ENCODE measurements around the gene TICAM1.

- TF ChIP-seq CTCF (conservative IDR thresholded peaks at IDR 0.05; ENCODE audit: low read depth, low read length) (no peak), EZH2 (IDR thresholded peaks at IDR 0.05; ENCODE audit: low read length, unreplicated experiment) (no peak)
Observed at GRCh38 chr19:4823577-4823976, 7.9 kb downstream of the TICAM1 start.

All from PC-3 (cell line).